GM23338 (cell line): ENCODE results near the gene OR2S2. TPM values are rescaled to one million over a fixed set of nuclear protein-coding genes. Genes with fewer than 3 reads are reported as not detected.

Experiments used
- ATAC-seq: fragments of 200-7000 bp; cut with Tn5 transposase; 3 replicates; pipeline ENCODE4 v1.9.1; 2020
- DNase-seq: peaks from one replicate; pipeline ENCODE4 v3.0.0-alpha.2; 2015; ENCODE audit warnings: low spot score
- H2AFZ ChIP-seq: fragments of 200-600 bp; sonication (generic); 2 replicates; pipeline ENCODE4 v1.8.0; 2016; ENCODE audit warnings: antibody characterized with exemption, mild to moderate bottlenecking, moderate library complexity
- H3F3A ChIP-seq: fragments of 200-600 bp; sonication (generic); replicated peaks from 2 replicates; pipeline ENCODE4 v1.8.0; 2017; ENCODE audit warnings: antibody characterized with exemption, mixed run types, low read depth
- H3K27ac ChIP-seq: fragments of 200-600 bp; sonication (generic); 2 replicates; pipeline ENCODE4 v1.6.1; 2016; ENCODE audit warnings: low read depth
- H3K27me3 ChIP-seq: fragments of 200-600 bp; sonication (generic); 2 replicates; pipeline ENCODE4 v1.8.0; 2016; ENCODE audit warnings: mild to moderate bottlenecking, mixed run types, moderate library complexity; ENCODE audit not compliant: insufficient read depth
- H3K36me3 ChIP-seq: fragments of 200-600 bp; sonication (generic); 2 replicates; pipeline ENCODE4 v1.8.0; 2016; ENCODE audit warnings: mild to moderate bottlenecking; ENCODE audit not compliant: insufficient read depth
- H3K4me1 ChIP-seq: fragments of 200-600 bp; sonication (generic); 2 replicates; pipeline ENCODE4 v1.8.0; 2016; ENCODE audit warnings: mild to moderate bottlenecking, moderate library complexity; ENCODE audit not compliant: insufficient read depth
- H3K4me2 ChIP-seq: fragments of 200-600 bp; sonication (generic); 2 replicates; pipeline ENCODE4 v1.7.1; 2017; ENCODE audit warnings: mixed run types
- H3K4me3 ChIP-seq: fragments of 200-600 bp; sonication (generic); 2 replicates; pipeline ENCODE4 v1.6.1; 2016; ENCODE audit warnings: mixed run types
- H3K79me2 ChIP-seq: fragments of 200-600 bp; sonication (generic); replicated peaks from 2 replicates; pipeline ENCODE4 v1.8.0; 2017; ENCODE audit warnings: mild to moderate bottlenecking; ENCODE audit not compliant: insufficient read depth
- H3K9me2 ChIP-seq: fragments of 200-600 bp; sonication (generic); 2 replicates; pipeline ENCODE4 v1.8.0; 2017; ENCODE audit not compliant: insufficient read depth
- H4K20me1 ChIP-seq: fragments of 200-600 bp; sonication (generic); replicated peaks from 2 replicates; pipeline ENCODE4 v1.8.0; 2017; ENCODE audit warnings: mild to moderate bottlenecking; ENCODE audit not compliant: insufficient read depth
- H3K27ac Mint-ChIP-seq: 2 replicates; pipeline ENCODE4 v1.8.0; 2020; ENCODE audit warnings: inconsistent platforms, mild to moderate bottlenecking, moderate library complexity, mixed read lengths
- H3K27me3 Mint-ChIP-seq: 3 replicates; pipeline ENCODE4 v1.8.0; 2022; ENCODE audit warnings: low read depth, mild to moderate bottlenecking, moderate library complexity, mixed read lengths, inconsistent platforms; ENCODE audit not compliant: insufficient read depth, poor library complexity
- H3K36me3 Mint-ChIP-seq: 3 replicates; pipeline ENCODE4 v1.8.0; 2021; ENCODE audit warnings: low read depth, mild to moderate bottlenecking, inconsistent platforms, moderate library complexity, mixed read lengths
- H3K4me1 Mint-ChIP-seq: 3 replicates; pipeline ENCODE4 v1.8.0; 2020; ENCODE audit warnings: mild to moderate bottlenecking, inconsistent platforms, mixed read lengths
- H3K4me3 Mint-ChIP-seq: 3 replicates; pipeline ENCODE4 v1.8.0; 2021; ENCODE audit warnings: moderate library complexity, mild to moderate bottlenecking, inconsistent platforms, mixed read lengths
- H3K9me3 Mint-ChIP-seq: 3 replicates; pipeline ENCODE4 v1.8.0; 2020; ENCODE audit warnings: moderate library complexity, mild to moderate bottlenecking, inconsistent platforms, mixed read lengths
- CREB1 ChIP-seq: fragments of 250-450 bp; sonication (Bioruptor Pico); IDR thresholded peaks from 2 replicates; pipeline ENCODE4 v1.5.0; 2020; ENCODE audit warnings: low read depth, mild to moderate bottlenecking, moderate library complexity
- CTCF ChIP-seq, 2 experiments: fragments of 200-600 bp in 1 of 2; sonication (generic) in 1 of 2; conservative IDR thresholded peaks; 2 replicates each; pipeline versions ENCODE4 v1.5.1 to v1.6.1; 2016 to 2017; ENCODE audit warnings: antibody characterized with exemption in 2 of 2, low read depth in 2 of 2, mild to moderate bottlenecking in 2 of 2, moderate library complexity in 1 of 2
- EZH2 ChIP-seq: fragments of 200-600 bp; sonication (generic); IDR thresholded peaks from one replicate; pipeline ENCODE4 v1.8.0; 2017; ENCODE audit warnings: antibody characterized with exemption, mild to moderate bottlenecking, low read depth; ENCODE audit not compliant: unreplicated experiment
- EZH2phosphoT487 ChIP-seq: fragments of 200-600 bp; sonication (generic); IDR thresholded peaks from one replicate; pipeline ENCODE4 v1.8.1; 2018; ENCODE audit warnings: antibody characterized with exemption; ENCODE audit not compliant: unreplicated experiment
- JUNB ChIP-seq: IDR thresholded peaks from one replicate; pipeline ENCODE4 v1.6.1; 2016; ENCODE audit warnings: antibody characterized with exemption; ENCODE audit not compliant: unreplicated experiment
- NANOG ChIP-seq: IDR thresholded peaks from 2 replicates; pipeline ENCODE4 v1.6.1; 2016; ENCODE audit warnings: antibody characterized with exemption, borderline replicate concordance
- POLR2AphosphoS5 ChIP-seq: IDR thresholded peaks from 2 replicates; pipeline ENCODE4 v1.6.1; 2016; ENCODE audit warnings: antibody characterized with exemption, low read depth
- REST ChIP-seq: IDR thresholded peaks from one replicate; pipeline ENCODE4 v1.6.1; 2018; ENCODE audit warnings: antibody characterized with exemption; ENCODE audit not compliant: unreplicated experiment
- STAT1 ChIP-seq: IDR thresholded peaks from one replicate; pipeline ENCODE4 v1.6.1; 2016; ENCODE audit warnings: antibody characterized with exemption; ENCODE audit not compliant: unreplicated experiment
- ZNF114 ChIP-seq: fragments of 250-450 bp; sonication (Bioruptor Pico); IDR thresholded peaks from 2 replicates; pipeline ENCODE4 v1.5.0; 2020; ENCODE audit warnings: mild to moderate bottlenecking, moderate library complexity
- ZNF331 ChIP-seq: fragments of 250-450 bp; sonication (Bioruptor Pico); IDR thresholded peaks from 2 replicates; pipeline ENCODE4 v1.5.0; 2020; ENCODE audit warnings: low read depth, mild to moderate bottlenecking, moderate library complexity
- ZNF462 ChIP-seq: fragments of 250-450 bp; sonication (Bioruptor Pico); IDR thresholded peaks from 2 replicates; pipeline ENCODE4 v1.5.0; 2020; ENCODE audit warnings: mild to moderate bottlenecking, moderate library complexity
- polyA plus RNA-seq: library from polyadenylated mRNA; unstranded; fragments of >200 nt; fragmentation: Nextera tagmentation; extraction: Ambion mirVana; gene quantifications from 2 replicates; pipeline ENCODE4 v1.2.1, GENCODE V29; 2016
- total RNA-seq: library from RNA; depleted of rRNA; stranded (reverse); fragments of >200 nt; shearing (Covaris generic); gene quantifications from 2 replicates; pipeline ENCODE4 v1.2.3, GENCODE V29; 2014
- TF ChIP-seq, protein P1 (sequence below): IDR thresholded peaks from 2 replicates; pipeline ENCODE4 v1.6.1; 2016; ENCODE audit warnings: antibody characterized with exemption

OR2S2 gene
- total and polyA plus RNA-seq, 2 experiments from 2014 or later = not detected

DNA sequence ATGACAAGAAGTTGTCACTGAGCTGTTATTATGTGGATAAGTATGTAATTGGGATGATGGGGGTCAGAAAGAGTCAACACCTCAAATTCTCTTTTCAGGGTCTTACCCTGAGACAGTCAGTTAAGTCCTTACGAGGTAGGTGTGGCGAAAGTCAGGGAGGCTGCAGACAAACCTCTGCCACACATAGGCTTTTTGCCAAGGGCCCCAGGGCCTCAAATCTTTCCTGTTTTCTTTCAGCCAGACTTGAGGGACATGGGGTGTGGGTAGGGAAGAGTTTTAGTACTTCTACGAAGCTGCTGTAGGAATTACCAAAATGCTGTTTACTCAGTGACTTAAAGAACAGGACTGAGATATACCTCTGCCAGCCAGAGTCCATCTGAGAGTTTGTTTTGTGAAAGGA, 13.8 kb downstream of the OR2S2 start:
- H3K27ac ChIP-seq = no peak overlapping the region
- no peaks in the 10 kb centered on the region for H3K4me1 ChIP-seq
- H2AFZ ChIP-seq = no peak overlapping the region
- Mint-ChIP-seq H3K9me3 (peaks cover 6% of the 10 kb centered on the region; the same call in 2 of the 3 replicates), H3K27me3 (peaks cover 28% of the 10 kb centered on the region), H3K4me3 (no peak overlapping the region), H3K36me3 (no peaks in the 10 kb centered on the region; the same call in 2 of the 3 replicates), H3K4me1 (peaks cover 4% of the 10 kb centered on the region; the same call in 1 of the 3 replicates), H3K27ac (no peak overlapping the region)
- H3K4me3 ChIP-seq = no peak overlapping the region
- DNase-seq (no peak), ATAC-seq (no peak)
- H3K4me2 ChIP-seq = no peak overlapping the region
- no peaks in the 10 kb centered on the region for H4K20me1 ChIP-seq
- H3F3A ChIP-seq = no peaks in the 10 kb centered on the region
- H3K9me2 ChIP-seq = peaks cover 6% of the 10 kb centered on the region
- TF ChIP-seq, protein P1, sequence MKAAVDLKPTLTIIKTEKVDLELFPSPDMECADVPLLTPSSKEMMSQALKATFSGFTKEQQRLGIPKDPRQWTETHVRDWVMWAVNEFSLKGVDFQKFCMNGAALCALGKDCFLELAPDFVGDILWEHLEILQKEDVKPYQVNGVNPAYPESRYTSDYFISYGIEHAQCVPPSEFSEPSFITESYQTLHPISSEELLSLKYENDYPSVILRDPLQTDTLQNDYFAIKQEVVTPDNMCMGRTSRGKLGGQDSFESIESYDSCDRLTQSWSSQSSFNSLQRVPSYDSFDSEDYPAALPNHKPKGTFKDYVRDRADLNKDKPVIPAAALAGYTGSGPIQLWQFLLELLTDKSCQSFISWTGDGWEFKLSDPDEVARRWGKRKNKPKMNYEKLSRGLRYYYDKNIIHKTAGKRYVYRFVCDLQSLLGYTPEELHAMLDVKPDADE = no peak
- no peak for TF ChIP-seq CREB1 (CRISPR knock-in tag)
- no peak for TF ChIP-seq JUNB
- no peak for TF ChIP-seq ZNF114 (CRISPR knock-in tag)
- TF ChIP-seq ZNF331 (CRISPR knock-in tag) = no peak
- TF ChIP-seq POLR2AphosphoS5 = no peak
- TF ChIP-seq STAT1 = no peak
- no peak for TF ChIP-seq EZH2phosphoT487
- no peak for TF ChIP-seq ZNF462 (CRISPR knock-in tag)
- no peak for TF ChIP-seq EZH2
- no peak for TF ChIP-seq CTCF (conservative IDR thresholded peaks at IDR 0.05; ENCODE audit: low read depth in 2 of 2)
- no peak for TF ChIP-seq NANOG
- TF ChIP-seq REST = no peak
- H3K36me3 ChIP-seq = no peaks in the 10 kb centered on the region
- no peaks in the 10 kb centered on the region for H3K79me2 ChIP-seq
- peaks cover 41% of the 10 kb centered on the region for H3K27me3 ChIP-seq
